Measurements from ENCODE around the gene ATP4B. TPM values are rescaled to one million over a fixed set of nuclear protein-coding genes. Genes with fewer than 3 reads are reported as not detected.

ATP4B gene
- total RNA-seq, 1 experiment from 2014 or later: not detected

GRCh38 chr13:113656831-113657671, 947 bp downstream of the ATP4B start:
- Mint-ChIP-seq H3K27ac (0 out of 7 replicates have a peak overlapping the region, but pooled peaks of 1 of the 3 experiments have one; percentile 70), H3K27me3 (ENCODE audit: low read depth) (peaks cover 3% of the 10 kb centered on the region), H3K4me3 (no peak overlapping the region), H3K36me3 (ENCODE audit: insufficient read depth in 1 of 3, low read depth in 3 of 3) (peaks cover 0 to 3% (median 1%) of the 10 kb centered on the region in 3 experiments; a peak in 1 of 7 replicates), H3K4me1 (peaks cover 2 to 3% of the 10 kb centered on the region in 2 experiments; a peak in 2 of 4 replicates), H3K9me3 (peaks cover 4 to 10% of the 10 kb centered on the region in 2 experiments; a peak in 3 of 5 replicates)
- Histone ChIP-seq H3K9me3 (ENCODE audit: control insufficient read depth, low read depth, low read length) (no peaks in the 10 kb centered on the region), H3K4ac (ENCODE audit: low read depth, low read length) (no peak overlapping the region), H3K27me3 (ENCODE audit: insufficient read depth, low read length) (no peaks in the 10 kb centered on the region), H3K14ac (ENCODE audit: insufficient read depth, low read length) (no peak overlapping the region; the same call in 1 of the 2 replicates), H3K23me2 (ENCODE audit: insufficient read length, low read depth, low read length, poor library complexity, severe bottlenecking) (no peaks in the 10 kb centered on the region), H3K79me2 (ENCODE audit: insufficient read depth, low read length) (no peaks in the 10 kb centered on the region), H3K9ac (ENCODE audit: extremely low read depth, insufficient read length, low read length) (no peak overlapping the region), H2BK20ac (ENCODE audit: low read depth, low read length, poor library complexity, severe bottlenecking) (no peak overlapping the region), H2BK12ac (ENCODE audit: insufficient read length, low read depth, low read length) (no peak overlapping the region), H3K27ac (ENCODE audit: insufficient read length, low read depth, low read length) (no peak overlapping the region), H2AK5ac (ENCODE audit: insufficient read length, low read length) (no peak overlapping the region), H2BK120ac (ENCODE audit: low read depth, low read length, poor library complexity, severe bottlenecking) (no peak overlapping the region), H4K8ac (replicated peaks; ENCODE audit: insufficient read length, low read depth, low read length) (no peak overlapping the region), H2BK5ac (ENCODE audit: insufficient read length, low read length) (no peak overlapping the region), H2BK15ac (ENCODE audit: low read depth, low read length) (no peak overlapping the region), H3K79me1 (ENCODE audit: insufficient read depth, low read depth, low read length, poor library complexity, severe bottlenecking) (no peaks in the 10 kb centered on the region), H4K5ac (ENCODE audit: insufficient read length, low read depth, low read length) (no peak overlapping the region), H4K91ac (ENCODE audit: insufficient read length, low read depth, low read length) (no peak overlapping the region), H4K20me1 (ENCODE audit: control insufficient read depth, insufficient read depth, insufficient read length) (no peaks in the 10 kb centered on the region), H3K56ac (ENCODE audit: insufficient read length, low read depth, low read length) (no peak overlapping the region), H3K4me1 (ENCODE audit: insufficient read depth, low read length) (no peaks in the 10 kb centered on the region), H3T11ph (ENCODE audit: low read length) (no peak overlapping the region), H2AFZ (ENCODE audit: low read length) (no peak overlapping the region), H3K4me2 (ENCODE audit: insufficient read depth, insufficient read length, low read length) (no peak overlapping the region), H3K18ac (ENCODE audit: insufficient read length, low read depth, low read length) (no peak overlapping the region), H3K23ac (ENCODE audit: insufficient read length, low read depth, low read length) (no peak overlapping the region)
- WGBS (ENCODE audit: extremely low coverage, insufficient read length, low lambda C conversion rate): no CpG with 5 or more reads among the region's 42 CpGs
- no peak for TF ChIP-seq CTCF (conservative IDR thresholded peaks at IDR 0.05)
- no peak for DNase-seq

All from H9 (cell line).